Measurements from ENCODE around the gene SMYD3. TPM values are rescaled to one million over a fixed set of nuclear protein-coding genes. Genes with fewer than 3 reads are reported as not detected.
A peak's percentile ranks its signal among the peaks of the same experiment; 100 is the strongest.

The SMYD3 gene
- total and polyA plus RNA-seq, 9 of the 15 experiments (the other 6 are each of a cell fraction or from before 2014, with no cell fraction given) = 128 to 440 (median 197) TPM

- TF ChIP-seq, protein P1, sequence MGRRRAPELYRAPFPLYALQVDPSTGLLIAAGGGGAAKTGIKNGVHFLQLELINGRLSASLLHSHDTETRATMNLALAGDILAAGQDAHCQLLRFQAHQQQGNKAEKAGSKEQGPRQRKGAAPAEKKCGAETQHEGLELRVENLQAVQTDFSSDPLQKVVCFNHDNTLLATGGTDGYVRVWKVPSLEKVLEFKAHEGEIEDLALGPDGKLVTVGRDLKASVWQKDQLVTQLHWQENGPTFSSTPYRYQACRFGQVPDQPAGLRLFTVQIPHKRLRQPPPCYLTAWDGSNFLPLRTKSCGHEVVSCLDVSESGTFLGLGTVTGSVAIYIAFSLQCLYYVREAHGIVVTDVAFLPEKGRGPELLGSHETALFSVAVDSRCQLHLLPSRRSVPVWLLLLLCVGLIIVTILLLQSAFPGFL (CRISPR knock-in tag; IDR thresholded peaks at IDR 0.05) = no peak
- no peak; a peak in 1 of 4 replicates for TF ChIP-seq TEAD1 (CRISPR knock-in tag; IDR thresholded peaks at IDR 0.05)
- no peak for TF ChIP-seq STAT5B (CRISPR knock-in tag; IDR thresholded peaks at IDR 0.05)
- peak; percentile 91 for TF ChIP-seq SMARCA4 (IDR thresholded peaks at IDR 0.05)
- TF ChIP-seq EP300 (IDR thresholded peaks at IDR 0.05; ENCODE audit: low read length) = peak; percentile 64; the same call in 1 of the 2 replicates
- no peak for TF ChIP-seq ERF (CRISPR knock-in tag; IDR thresholded peaks at IDR 0.05)
- no peak for TF ChIP-seq L3MBTL2 (IDR thresholded peaks at IDR 0.05)
- TF ChIP-seq, protein P2, sequence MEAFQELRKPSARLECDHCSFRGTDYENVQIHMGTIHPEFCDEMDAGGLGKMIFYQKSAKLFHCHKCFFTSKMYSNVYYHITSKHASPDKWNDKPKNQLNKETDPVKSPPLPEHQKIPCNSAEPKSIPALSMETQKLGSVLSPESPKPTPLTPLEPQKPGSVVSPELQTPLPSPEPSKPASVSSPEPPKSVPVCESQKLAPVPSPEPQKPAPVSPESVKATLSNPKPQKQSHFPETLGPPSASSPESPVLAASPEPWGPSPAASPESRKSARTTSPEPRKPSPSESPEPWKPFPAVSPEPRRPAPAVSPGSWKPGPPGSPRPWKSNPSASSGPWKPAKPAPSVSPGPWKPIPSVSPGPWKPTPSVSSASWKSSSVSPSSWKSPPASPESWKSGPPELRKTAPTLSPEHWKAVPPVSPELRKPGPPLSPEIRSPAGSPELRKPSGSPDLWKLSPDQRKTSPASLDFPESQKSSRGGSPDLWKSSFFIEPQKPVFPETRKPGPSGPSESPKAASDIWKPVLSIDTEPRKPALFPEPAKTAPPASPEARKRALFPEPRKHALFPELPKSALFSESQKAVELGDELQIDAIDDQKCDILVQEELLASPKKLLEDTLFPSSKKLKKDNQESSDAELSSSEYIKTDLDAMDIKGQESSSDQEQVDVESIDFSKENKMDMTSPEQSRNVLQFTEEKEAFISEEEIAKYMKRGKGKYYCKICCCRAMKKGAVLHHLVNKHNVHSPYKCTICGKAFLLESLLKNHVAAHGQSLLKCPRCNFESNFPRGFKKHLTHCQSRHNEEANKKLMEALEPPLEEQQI (IDR thresholded peaks at IDR 0.05) = no peak; the same call in 1 of the 2 replicates
- no peak for TF ChIP-seq GTF3C2 (IDR thresholded peaks at IDR 0.05; ENCODE audit: borderline replicate concordance, extremely low read depth, insufficient read length)
- TF ChIP-seq, protein P3, sequence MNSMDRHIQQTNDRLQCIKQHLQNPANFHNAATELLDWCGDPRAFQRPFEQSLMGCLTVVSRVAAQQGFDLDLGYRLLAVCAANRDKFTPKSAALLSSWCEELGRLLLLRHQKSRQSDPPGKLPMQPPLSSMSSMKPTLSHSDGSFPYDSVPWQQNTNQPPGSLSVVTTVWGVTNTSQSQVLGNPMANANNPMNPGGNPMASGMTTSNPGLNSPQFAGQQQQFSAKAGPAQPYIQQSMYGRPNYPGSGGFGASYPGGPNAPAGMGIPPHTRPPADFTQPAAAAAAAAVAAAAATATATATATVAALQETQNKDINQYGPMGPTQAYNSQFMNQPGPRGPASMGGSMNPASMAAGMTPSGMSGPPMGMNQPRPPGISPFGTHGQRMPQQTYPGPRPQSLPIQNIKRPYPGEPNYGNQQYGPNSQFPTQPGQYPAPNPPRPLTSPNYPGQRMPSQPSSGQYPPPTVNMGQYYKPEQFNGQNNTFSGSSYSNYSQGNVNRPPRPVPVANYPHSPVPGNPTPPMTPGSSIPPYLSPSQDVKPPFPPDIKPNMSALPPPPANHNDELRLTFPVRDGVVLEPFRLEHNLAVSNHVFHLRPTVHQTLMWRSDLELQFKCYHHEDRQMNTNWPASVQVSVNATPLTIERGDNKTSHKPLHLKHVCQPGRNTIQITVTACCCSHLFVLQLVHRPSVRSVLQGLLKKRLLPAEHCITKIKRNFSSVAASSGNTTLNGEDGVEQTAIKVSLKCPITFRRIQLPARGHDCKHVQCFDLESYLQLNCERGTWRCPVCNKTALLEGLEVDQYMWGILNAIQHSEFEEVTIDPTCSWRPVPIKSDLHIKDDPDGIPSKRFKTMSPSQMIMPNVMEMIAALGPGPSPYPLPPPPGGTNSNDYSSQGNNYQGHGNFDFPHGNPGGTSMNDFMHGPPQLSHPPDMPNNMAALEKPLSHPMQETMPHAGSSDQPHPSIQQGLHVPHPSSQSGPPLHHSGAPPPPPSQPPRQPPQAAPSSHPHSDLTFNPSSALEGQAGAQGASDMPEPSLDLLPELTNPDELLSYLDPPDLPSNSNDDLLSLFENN (IDR thresholded peaks at IDR 0.05; ENCODE audit: low read depth in 2 of 2, low read length in 2 of 2) = no peak
- TF ChIP-seq, protein P4, sequence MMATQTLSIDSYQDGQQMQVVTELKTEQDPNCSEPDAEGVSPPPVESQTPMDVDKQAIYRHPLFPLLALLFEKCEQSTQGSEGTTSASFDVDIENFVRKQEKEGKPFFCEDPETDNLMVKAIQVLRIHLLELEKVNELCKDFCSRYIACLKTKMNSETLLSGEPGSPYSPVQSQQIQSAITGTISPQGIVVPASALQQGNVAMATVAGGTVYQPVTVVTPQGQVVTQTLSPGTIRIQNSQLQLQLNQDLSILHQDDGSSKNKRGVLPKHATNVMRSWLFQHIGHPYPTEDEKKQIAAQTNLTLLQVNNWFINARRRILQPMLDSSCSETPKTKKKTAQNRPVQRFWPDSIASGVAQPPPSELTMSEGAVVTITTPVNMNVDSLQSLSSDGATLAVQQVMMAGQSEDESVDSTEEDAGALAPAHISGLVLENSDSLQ (IDR thresholded peaks at IDR 0.05) = peak; percentile 96
- TF ChIP-seq FOXJ2 (tag; IDR thresholded peaks at IDR 0.05) = no peak
- TF ChIP-seq MAFG (tag; conservative IDR thresholded peaks at IDR 0.05) = peak; percentile 50
- no peak for TF ChIP-seq ZNF124 (CRISPR knock-in tag; IDR thresholded peaks at IDR 0.05)
- peak; percentile 91 for TF ChIP-seq LEF1 (IDR thresholded peaks at IDR 0.05)
- no peak for TF ChIP-seq ZBTB5 (IDR thresholded peaks at IDR 0.05)
Observed at GRCh38 chr1:246153796-246154212, 353.3 kb downstream of the SMYD3 start (continued).

Data from K562 (cell line).